Measurements from ENCODE around the gene PDZD2.
"Not testable (repeated sequence)": the region's sequence is repeated elsewhere in the genome, so short reads cannot be mapped to it uniquely, and the experiment has no call there.

Gene PDZD2

GRCh38 chr5:32020946-32021345 lies 382.0 kb downstream of the PDZD2 start:
- no peak for DNase-seq

DNA sequence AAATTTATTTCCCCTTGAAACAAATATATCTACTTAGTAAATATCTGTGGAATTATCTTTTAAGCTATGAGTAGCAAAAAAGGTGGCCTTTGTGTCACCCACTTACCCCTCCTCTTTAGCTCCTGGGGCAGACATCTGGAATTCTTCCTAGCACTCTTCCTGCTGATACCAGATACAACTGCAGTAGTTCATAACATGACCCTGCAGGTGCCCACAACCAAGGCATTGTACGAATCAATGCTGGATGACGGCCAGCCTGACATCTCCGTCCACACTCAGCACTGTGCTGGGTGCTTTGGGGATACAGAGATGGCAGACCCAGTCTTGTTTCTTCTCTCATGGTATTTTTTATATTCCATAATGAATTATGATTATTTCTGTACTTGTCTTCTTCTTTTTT lies 382.8 kb downstream of the PDZD2 start:
- DNase-seq, result no peak

- no peak for DNase-seq
Measured at GRCh38 chr5:32022638-32023037, 383.7 kb downstream of the PDZD2 start.

DNA sequence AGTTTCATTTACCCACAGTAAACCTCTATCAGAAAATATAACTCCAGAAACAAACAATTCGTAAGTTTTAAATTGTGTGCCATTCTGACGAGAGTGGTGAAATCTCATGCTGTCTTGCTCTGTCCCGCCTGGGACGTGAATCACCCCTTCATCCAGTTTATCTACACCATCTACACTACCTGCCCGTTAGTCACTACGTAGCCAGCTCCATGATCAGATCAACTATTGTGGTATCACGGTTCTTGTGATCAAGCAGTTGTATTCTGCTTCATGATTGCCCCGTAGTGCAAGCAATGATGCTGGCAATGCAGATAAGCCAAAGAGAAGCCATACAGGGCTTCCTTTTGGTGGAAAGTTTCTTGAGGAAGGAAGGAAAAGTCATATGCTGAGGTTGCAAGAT lies 384.9 kb downstream of the PDZD2 start:
- DNase-seq, result no peak

GRCh38 chr5:32024751-32025150 lies 385.8 kb downstream of the PDZD2 start:
- DNase-seq, result peak; percentile 82

DNA sequence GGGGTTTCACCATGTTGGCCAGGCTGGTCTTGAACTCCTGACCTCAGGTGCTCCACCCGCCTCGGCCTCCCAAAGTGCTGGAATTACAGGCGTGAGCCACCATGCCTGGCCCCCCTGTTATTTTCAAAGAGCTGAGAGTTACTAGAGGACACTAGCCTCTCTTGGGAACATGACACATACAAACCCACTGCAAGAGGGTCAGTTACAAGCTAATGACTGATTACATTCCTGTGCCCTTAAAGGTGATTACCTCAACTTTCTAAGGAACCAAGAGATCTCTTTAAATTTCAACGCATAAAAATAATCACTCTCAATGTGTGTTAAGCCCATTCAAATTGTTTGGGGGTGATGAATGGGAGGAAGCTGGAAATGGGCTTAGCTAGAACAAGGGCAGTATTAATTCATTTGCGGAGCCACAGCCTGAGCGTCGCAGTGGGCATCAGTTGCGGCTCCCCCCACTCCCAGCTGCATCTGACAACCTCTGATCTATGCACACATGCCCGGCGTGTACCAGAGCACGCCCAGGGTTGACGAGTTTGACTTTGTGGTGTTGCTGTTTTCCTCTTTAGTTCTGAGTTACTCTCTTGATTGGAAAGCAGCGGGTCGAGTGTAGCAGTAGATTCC lies 388.3 kb downstream of the PDZD2 start:
- DNase-seq, result no peak

GRCh38 chr5:32027717-32028458 lies 389.0 kb downstream of the PDZD2 start:
- DNase-seq, result peak; percentile 89

GRCh38 chr5:32029261-32029660 lies 390.3 kb downstream of the PDZD2 start:
- DNase-seq, result no peak

DNA sequence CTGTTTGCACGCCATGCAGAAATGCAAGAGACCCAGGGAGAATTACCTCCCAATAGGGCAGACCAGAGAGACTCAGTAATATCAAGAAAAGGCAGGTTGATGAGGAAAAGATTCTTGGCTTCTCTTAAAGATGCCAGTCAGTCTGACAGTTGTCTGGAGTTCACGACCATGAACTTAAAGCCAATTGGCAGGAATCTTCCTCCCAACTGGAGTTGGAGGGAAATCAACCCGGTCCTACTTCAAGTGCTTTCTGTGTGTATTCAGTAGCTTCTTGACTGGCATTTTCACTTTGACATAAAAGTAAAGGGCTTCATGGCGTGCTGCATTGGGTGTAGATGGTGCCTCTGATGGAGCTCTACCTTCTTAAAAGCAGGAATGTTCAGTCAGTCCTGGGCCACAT lies 390.9 kb downstream of the PDZD2 start:
- DNase-seq, result no peak

DNA sequence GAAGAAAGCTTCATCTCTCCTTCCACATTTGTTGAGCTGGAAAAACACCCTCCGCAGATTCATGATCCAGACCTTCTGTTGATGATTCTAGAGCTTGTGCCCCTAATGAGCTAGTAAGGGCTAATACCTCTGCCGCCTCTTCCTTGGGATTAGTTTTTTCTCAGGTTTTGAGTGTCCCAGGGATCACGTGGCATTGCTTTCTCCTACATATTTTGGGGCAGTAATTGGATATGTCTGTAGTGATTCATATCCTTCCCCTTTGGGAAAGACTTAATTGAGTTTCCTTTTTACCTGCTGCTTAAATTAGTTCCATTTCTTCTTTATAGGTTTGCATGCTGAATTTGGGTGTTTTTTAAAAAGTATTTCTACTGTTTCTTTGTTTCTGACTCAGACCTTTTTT lies 391.3 kb downstream of the PDZD2 start:
- no peak for DNase-seq

DNA sequence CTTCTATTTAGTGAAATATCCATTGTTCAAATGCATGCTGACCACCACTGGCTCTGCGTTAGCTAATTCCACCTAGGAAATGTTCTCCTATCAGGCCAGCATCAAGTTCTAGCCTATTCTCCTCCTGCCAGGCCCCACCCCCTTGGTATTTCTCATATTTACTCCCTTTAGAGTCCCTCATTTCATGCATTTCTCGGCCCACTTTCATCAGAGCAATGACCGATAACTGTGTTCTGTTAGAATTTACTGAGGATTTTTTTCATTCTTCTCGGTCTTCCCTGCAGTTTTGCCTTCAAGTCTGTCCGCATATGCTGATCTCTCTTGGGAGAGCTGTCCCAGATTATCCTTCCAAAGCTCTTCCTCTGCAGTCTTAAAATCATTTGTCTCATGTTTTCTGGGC lies 391.8 kb downstream of the PDZD2 start:
- no peak for DNase-seq

DNA sequence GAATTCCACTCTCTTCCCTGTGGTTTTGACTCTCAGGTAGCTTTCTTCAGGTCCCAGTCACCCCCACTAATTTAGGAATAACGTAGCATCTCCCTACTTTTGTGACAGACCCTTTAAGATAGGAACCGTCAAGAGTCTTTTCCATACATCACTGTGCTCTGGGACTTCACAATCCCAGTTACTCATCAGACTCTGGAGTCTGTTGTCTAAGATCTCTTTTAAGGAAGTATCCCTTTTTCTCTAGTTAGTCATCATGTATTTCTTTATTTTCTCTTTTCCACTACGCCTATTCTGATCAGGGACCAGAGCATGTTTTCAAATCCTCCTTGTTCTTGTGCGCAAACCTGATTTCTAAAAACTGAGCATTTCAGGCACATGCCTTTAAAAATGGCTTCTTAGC lies 392.2 kb downstream of the PDZD2 start:
- no peak for DNase-seq

DNA sequence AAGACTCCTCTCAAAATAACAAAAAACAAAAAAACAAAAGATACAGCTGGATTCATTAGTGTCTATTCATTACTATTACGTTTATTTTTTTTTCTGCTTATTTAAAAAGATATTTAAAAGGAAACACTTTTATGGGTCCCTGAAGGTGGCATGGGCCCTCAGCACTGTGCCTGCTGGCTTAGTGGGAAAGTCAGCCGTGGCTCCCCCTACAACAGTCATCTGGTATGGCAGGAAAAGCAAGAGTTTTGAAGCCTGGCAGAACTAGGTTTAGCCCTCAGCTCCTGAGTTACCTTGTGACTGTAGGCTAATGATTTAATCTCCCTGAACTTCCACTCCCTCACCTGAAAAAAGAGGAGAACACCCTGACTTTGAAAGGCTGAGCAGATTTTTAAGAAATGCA lies 399.6 kb downstream of the PDZD2 start:
- no peak for DNase-seq

GRCh38 chr5:32039133-32039532 lies 400.2 kb downstream of the PDZD2 start:
- DNase-seq, result not testable (repeated sequence)

DNA sequence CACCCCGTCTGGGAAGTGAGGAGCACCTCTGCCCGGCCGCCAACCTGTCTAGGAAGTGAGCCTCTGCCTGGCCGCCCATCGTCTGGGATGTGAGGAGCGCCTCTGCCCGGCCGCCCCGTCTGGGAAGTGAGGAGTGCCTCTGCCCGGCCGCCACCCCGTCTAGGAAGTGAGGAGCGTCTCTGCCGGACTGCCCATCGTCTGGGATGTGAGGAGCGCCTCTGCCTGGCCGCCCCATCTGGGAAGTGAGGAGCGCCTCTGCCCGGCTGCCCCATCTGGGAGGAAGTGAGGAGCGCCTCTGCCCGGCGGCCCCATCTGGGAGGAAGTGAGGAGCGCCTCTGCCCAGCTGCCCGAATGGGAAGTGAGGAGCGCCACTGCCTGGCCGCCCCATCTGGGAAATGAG lies 400.7 kb downstream of the PDZD2 start:
- not testable (repeated sequence) for DNase-seq

GRCh38 chr5:32040181-32040695 lies 401.3 kb downstream of the PDZD2 start:
- DNase-seq, result not testable (repeated sequence)

- no peak for DNase-seq
Measured at GRCh38 chr5:32042551-32042961, 403.6 kb downstream of the PDZD2 start.

DNA sequence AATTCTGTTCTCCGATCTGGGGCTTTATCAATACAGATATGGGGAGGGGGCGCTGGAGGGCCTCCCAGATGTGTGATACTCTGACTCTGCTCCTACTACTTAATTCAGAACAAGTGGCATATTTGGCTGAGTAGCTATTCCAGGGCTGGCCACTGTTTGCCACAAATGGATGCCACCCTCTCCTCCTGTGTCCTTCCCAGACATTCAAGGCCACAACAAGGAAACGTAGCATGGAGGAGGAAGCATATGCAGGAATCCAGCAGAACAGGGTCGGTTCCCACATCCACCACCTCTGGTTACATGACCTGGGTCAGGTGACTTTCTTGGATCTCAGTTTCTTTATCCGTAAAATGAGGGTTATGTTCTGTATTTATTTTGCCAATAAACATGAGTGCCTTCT lies 404.2 kb downstream of the PDZD2 start:
- DNase-seq, result no peak

DNA sequence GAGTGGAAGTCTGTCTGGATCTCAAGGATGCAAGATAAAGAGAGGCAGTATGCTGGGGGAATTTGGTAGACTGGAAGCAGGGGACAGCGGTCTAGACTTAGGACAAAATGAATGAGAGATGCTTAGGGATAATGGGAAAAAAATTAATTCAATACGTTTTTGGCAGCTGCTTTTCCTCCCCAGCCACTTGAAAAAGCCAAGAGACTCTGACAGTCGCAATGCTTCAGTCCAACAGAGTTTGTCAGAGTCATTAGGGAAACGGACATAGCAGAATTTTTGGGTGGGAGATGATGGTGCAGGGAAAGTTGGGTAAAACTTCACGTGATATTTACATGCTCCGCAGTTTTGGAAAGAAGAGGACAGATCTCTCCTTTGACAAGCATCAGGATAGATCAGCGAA lies 405.5 kb downstream of the PDZD2 start:
- no peak for DNase-seq

DNA sequence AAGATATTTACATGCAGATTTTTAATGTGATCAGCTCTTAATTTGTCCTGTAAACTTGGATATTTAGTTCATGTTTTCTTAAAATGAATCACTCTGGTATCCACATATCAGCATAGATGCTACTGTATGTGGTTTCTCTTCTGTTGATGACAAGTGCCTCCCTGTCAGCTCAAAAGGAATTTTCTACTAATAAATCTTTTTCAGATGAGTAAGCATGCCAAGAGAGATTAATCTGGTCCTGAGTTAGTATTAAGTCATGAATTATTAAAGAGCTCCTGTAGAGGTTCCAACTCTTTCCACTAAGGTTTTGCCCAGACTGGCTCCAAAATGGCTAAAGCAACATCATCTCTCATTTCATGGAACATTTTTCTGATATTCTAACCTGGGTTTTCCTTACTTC lies 406.0 kb downstream of the PDZD2 start:
- no peak for DNase-seq

- DNase-seq, result no peak
Measured at GRCh38 chr5:32047056-32047455, 408.1 kb downstream of the PDZD2 start.

DNA sequence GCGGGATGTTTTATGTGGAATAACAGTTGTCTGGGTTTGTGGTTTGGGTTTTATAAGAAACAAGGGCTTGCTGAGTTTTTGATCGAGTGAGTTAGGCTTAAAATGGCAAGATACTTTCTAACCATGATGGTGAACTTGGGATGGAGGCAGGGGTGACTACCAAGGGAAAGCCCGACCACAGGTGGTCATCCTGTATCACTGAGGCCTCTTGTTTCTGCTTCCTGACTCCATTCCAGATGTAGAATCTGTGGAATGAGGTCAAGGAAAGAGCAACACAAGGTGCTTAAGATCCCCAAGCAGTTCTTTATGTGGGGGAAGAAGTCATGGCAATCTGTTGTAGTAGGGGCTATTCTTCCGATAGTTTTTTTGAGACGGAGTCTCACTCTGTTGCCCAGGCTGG lies 412.9 kb downstream of the PDZD2 start:
- DNase-seq, result no peak

DNA sequence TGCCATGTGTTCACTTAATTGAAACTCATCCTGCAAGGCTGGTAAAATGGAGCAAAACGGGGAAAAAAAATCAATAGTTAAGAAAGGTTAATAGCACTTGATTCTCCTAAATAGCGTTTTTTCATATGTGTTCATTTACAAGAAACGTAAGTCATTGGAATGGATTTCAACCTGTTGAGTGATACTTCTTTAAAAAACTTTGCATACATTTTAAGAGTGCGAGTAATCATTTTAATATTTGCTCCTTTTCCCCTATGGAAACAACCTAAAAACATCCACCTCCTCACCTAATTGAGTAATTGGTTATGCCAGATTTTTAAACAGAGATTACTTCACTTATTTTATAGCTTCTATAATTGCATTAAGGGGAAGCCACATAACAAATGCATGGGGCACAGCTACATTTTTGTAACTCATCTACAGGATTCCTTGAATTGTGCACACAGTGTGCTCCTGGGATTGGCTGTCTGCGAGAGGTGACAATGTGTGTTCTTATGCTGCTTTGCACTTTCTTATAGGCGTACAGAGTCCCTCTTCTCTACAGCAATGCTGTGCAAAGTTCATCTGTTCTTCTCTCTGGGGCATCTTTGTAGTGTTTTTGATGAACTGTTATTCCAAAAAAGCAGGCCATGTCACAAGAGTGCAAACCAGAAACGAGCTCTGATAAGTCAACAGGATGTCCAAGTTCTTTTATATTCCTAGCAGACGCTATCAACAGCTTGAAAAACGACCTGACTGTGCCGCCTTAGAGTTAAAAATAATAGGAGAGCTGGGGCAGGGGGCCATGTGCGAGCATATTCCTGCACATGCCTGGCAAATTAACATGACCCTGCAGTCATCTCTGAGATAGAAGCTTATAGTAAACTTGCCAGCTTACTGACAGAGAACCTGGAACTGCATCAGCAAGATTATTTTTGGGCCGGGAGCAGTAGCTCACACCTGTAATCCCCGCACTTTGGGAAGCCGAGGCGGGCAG lies 417.2 kb downstream of the PDZD2 start:
- no peak for DNase-seq

Data from islet precursor cell (in vitro differentiated cells).